B cell (primary cell): ENCODE results near the gene ERN2. TPM values are rescaled to one million over a fixed set of nuclear protein-coding genes. Genes with fewer than 3 reads are reported as not detected.
"Not testable (repeated sequence)": the region's sequence is repeated elsewhere in the genome, so short reads cannot be mapped to it uniquely, and the experiment has no call there.

Experiments
- ATAC-seq: fragments of 200-7000 bp; cut with Tn5 transposase; one replicate; pipeline ENCODE4 v1.10.0; 2021; ENCODE audit warnings: low read depth, mild to moderate bottlenecking, moderate number of reproducible peaks, moderate library complexity
- CTCF ChIA-PET: fragments of 350-600 bp; sonication (Branson Sonifier 250); formaldehyde crosslinking; loops from one replicate; lab custom pipeline; 2021; ENCODE audit warnings: antibody characterized with exemption, inconsistent platforms; lab: Charles Lee
- POLR2A ChIA-PET: fragments of 350-600 bp; sonication (Branson Sonifier 250); formaldehyde crosslinking; loops from one replicate; lab custom pipeline; 2021; ENCODE audit warnings: antibody characterized with exemption; lab: Charles Lee
- DNase-seq: peaks from one replicate; pipeline ENCODE4 v3.0.0; 2013
- H2AFZ ChIP-seq: 2 replicates; pipeline ENCODE4 v1.6.1; 2012; ENCODE audit warnings: mild to moderate bottlenecking, low read depth, low read length; ENCODE audit not compliant: insufficient read depth, poor library complexity, severe bottlenecking
- H3K27ac ChIP-seq, 2 donors: 1 replicate in 1 of 2; 2 replicates in 1 of 2; pipeline ENCODE4 v1.5.1; 2012 to 2013; ENCODE audit warnings: low read length in 2 of 2, mild to moderate bottlenecking in 2 of 2, moderate library complexity in 1 of 2
- H3K27me3 ChIP-seq, 4 experiments: fragments of 200-600 bp in 1 of 4; sonication (generic) in 1 of 4; replicated peaks in 1 of 4; 1 replicate in 2 of 4; 2 replicates in 2 of 4; pipeline versions ENCODE4 v1.6.1 to v1.7.0; 2013 to 2016; ENCODE audit warnings: low read length in 3 of 4, mild to moderate bottlenecking in 2 of 4, mixed read lengths in 1 of 4, moderate library complexity in 1 of 4; ENCODE audit not compliant: insufficient read depth in 4 of 4, control insufficient read depth in 3 of 4; ENCODE audit errors: control extremely low read depth in 1 of 4
- H3K36me3 ChIP-seq, 2 experiments: replicated peaks in 1 of 2; 1 replicate in 1 of 2; 2 replicates in 1 of 2; pipeline versions ENCODE4 v1.6.1 to v1.7.1; 2013; ENCODE audit warnings: low read length in 1 of 2; ENCODE audit not compliant: insufficient read depth in 2 of 2, control insufficient read depth in 1 of 2; ENCODE audit errors: control extremely low read depth in 1 of 2, extremely low read depth in 1 of 2
- H3K4me1 ChIP-seq, 2 donors: fragments of 200-600 bp in 1 of 2; sonication (generic) in 1 of 2; 1 replicate in 1 of 2; 2 replicates in 1 of 2; pipeline versions ENCODE4 v1.5.1 to v1.6.1; 2013 to 2017; ENCODE audit warnings: low read length in 2 of 2; ENCODE audit not compliant: control insufficient read depth in 2 of 2, insufficient read depth in 2 of 2
- H3K4me2 ChIP-seq: replicated peaks from 2 replicates; pipeline ENCODE3; 2012; ENCODE audit warnings: mild to moderate bottlenecking, low read depth, low read length; ENCODE audit not compliant: poor library complexity, severe bottlenecking
- H3K4me3 ChIP-seq, 5 experiments: fragments of 200-600 bp in 1 of 5; sonication (generic) in 1 of 5; 1 replicate in 3 of 5; 2 replicates in 2 of 5; pipeline versions ENCODE4 v1.5.1 to v1.7.0; 2011 to 2016; ENCODE audit warnings: low read length in 4 of 5, mild to moderate bottlenecking in 4 of 5, low read depth in 2 of 5, control low read depth in 1 of 5, moderate library complexity in 1 of 5; ENCODE audit not compliant: insufficient read depth in 1 of 5; ENCODE audit errors: control extremely low read depth in 1 of 5, extremely low read depth in 1 of 5
- H3K79me2 ChIP-seq: fragments of 200-600 bp; sonication (generic); one replicate; pipeline ENCODE4 v1.6.0; 2016; ENCODE audit warnings: low read length; ENCODE audit not compliant: control insufficient read depth, insufficient read depth
- H3K9ac ChIP-seq: fragments of 200-600 bp; sonication (generic); 2 replicates; pipeline ENCODE4 v1.6.1; 2017; ENCODE audit warnings: mild to moderate bottlenecking, low read length, moderate library complexity
- H3K9me3 ChIP-seq, 3 donors: one replicate each; pipeline versions ENCODE4 v1.6.1 to v1.7.1; 2013; ENCODE audit warnings: low read length in 2 of 3; ENCODE audit not compliant: control insufficient read depth in 2 of 3, insufficient read depth in 1 of 3; ENCODE audit errors: control extremely low read depth in 1 of 3
- H4K20me1 ChIP-seq: 2 replicates; pipeline ENCODE4 v1.6.0; 2012; ENCODE audit warnings: mild to moderate bottlenecking, low read length; ENCODE audit not compliant: insufficient read depth, control insufficient read depth, poor library complexity, severe bottlenecking
- H3K27ac Mint-ChIP-seq: one replicate; pipeline ENCODE4 v1.8.0; 2021; ENCODE audit warnings: mixed read lengths
- H3K27me3 Mint-ChIP-seq: one replicate; pipeline ENCODE4 v1.8.0; 2021; ENCODE audit warnings: mixed read lengths
- H3K4me1 Mint-ChIP-seq: one replicate; pipeline ENCODE4 v1.8.0; 2021; ENCODE audit warnings: mixed read lengths
- H3K4me3 Mint-ChIP-seq: one replicate; pipeline ENCODE4 v1.8.0; 2021; ENCODE audit warnings: mixed read lengths
- H3K9me3 Mint-ChIP-seq: one replicate; pipeline ENCODE4 v1.8.0; 2022; ENCODE audit warnings: mixed read lengths; ENCODE audit not compliant: insufficient read depth
- CTCF ChIP-seq: fragments of 200-600 bp; IDR thresholded peaks from one replicate; pipeline ENCODE4 v1.8.0; 2022; ENCODE audit warnings: antibody characterized with exemption, mild to moderate bottlenecking
- EZH2 ChIP-seq: IDR thresholded peaks from 2 replicates; pipeline ENCODE4 v1.6.1; 2012; ENCODE audit warnings: borderline replicate concordance, low read depth, mild to moderate bottlenecking, moderate library complexity, low read length; ENCODE audit not compliant: insufficient read depth, poor library complexity, severe bottlenecking
- WGBS: methylation state at CpG from one replicate; pipeline ENCODE4 v1.1.5; 2013; ENCODE audit warnings: missing lambda C conversion rate; ENCODE audit not compliant: insufficient coverage; 5-methylcytosine and 5-hydroxymethylcytosine counted together
- intact Hi-C: fragments of 100-400 bp; cut with micrococcal nuclease; formaldehyde crosslinking; loops from one replicate; pipeline ENCODE4 v1.10.0; 2022
- polyA plus RNA-seq: library from polyadenylated mRNA; depleted of rRNA; stranded (reverse); fragments of >200 nt; gene quantifications from 2 replicates; pipeline ENCODE4 v1.2.3, GENCODE V29; 2012
- total RNA-seq, 2 donors: library from RNA; stranded (reverse); fragments of 120-200 nt in 1 of 2; gene quantifications; 1 replicate in 1 of 2; 2 replicates in 1 of 2; pipeline versions ENCODE4 v1.2.3 to v1.2.4, GENCODE V29; 2013 to 2022

The ERN2 gene
- total and polyA plus RNA-seq, 2 donors (not counting 1 experiment from before 2014, with no cell fraction given) = not detected

DNA sequence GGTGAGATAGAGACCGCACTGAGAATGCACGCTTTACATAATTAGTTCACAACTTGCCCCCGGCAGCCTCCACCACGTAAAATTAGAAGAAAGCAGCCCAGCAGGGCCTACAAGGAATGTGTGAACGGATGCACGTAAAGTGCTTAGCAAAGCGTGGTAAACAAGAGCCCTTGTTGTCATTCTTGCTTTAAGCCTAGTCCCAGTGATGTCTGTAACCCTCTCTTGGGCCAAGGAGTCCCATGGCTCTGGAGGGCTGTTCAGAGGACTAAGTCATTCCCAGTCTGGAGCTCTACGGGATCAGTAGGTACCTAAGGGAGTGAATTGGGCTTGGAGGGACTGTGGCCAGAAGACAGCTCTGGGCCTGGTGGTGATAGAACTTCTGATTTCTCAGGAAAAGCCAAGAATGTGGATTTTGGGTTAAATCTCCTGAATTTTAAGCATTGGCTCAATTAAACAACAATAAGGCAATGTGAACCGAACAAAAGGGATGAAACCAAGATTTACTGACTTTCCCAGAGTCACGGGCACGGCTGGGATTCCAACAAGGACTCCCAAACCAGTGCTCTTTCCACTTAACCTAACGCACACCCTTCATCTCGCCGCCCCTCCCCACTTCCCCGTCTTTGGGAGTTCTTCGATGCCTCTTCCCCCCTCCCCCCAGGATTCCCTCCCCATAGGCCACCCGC is 41.0 kb upstream of the ERN2 start:
- 55% methylated on average over 17 of the region's 17 CpGs for WGBS
- Histone ChIP-seq H2AFZ (peak overlapping the region; percentile 56), H3K9me3 (peaks cover 0 to 4% (median 0%) of the 10 kb centered on the region in 3 donors), H3K4me2 (peak overlapping the region; percentile 73), H3K4me1 (peaks cover 12 to 16% of the 10 kb centered on the region in 2 donors), H3K36me3 (no peaks in the 10 kb centered on the region), H3K79me2 (no peaks in the 10 kb centered on the region), H3K27me3 (peaks cover 0 to 56% (median 26%) of the 10 kb centered on the region in 4 experiments), H3K4me3 (peak overlapping the region in 2 of 5 experiments; percentile 32 to 57), H3K9ac (peak overlapping the region; percentile 44), H3K27ac (no peak overlapping the region), H4K20me1 (no peaks in the 10 kb centered on the region)
- no peak overlapping the region for H3K27ac Mint-ChIP-seq
- H3K9me3 Mint-ChIP-seq = no peaks in the 10 kb centered on the region
- POLR2A ChIA-PET = no interaction called here
- no peak for ATAC-seq
- peak overlapping the region; percentile 34 for H3K4me3 Mint-ChIP-seq
- DNase-seq = no peak
- peaks cover 58% of the 10 kb centered on the region for H3K27me3 Mint-ChIP-seq
- intact Hi-C loops = no loop called here
- TF ChIP-seq CTCF (no peak), EZH2 (no peak)
- CTCF ChIA-PET = interaction anchor here (0.8 kb wide), 1 partner anchor 751 kb away, joined by 3 read pairs; no protein-coding TSS in a partner anchor
- peaks cover 3% of the 10 kb centered on the region for H3K4me1 Mint-ChIP-seq

DNA sequence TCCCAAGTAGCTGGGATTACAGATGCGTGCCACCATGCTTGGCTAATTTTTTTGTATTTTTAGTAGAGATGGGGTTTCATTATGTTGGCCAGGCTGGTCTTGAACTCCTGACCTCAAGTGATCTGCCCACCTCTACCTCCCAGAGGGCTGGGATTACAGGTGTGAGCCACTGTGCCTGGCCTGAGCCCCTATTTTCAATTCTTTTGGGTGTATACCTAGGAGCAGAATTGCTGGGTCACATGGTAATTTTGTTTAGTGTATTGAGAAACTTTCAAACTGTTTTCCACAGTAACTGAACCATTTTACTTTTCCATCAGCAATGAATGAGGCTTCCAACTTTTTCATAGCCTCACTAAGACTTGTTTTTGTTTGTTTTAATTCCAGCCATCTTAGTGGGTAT is 38.0 kb upstream of the ERN2 start:
- Histone ChIP-seq H3K27me3 (peaks cover 0 to 33% (median 16%) of the 10 kb centered on the region in 4 experiments), H3K4me1 (peaks cover 12 to 16% of the 10 kb centered on the region in 2 donors)
- ATAC-seq, H3K9me3 ChIP-seq, H3K9me3 Mint-ChIP-seq, H3K27ac Mint-ChIP-seq, intact Hi-C loops, H3K4me3 Mint-ChIP-seq, H3K79me2 ChIP-seq, H3K4me1 Mint-ChIP-seq, H3K36me3 ChIP-seq, H4K20me1 ChIP-seq, H3K27ac ChIP-seq, H3K4me3 ChIP-seq, CTCF ChIA-PET, H3K4me2 ChIP-seq, H3K9ac ChIP-seq, POLR2A ChIA-PET, DNase-seq, H2AFZ ChIP-seq: not testable (repeated sequence)
- peaks cover 40% of the 10 kb centered on the region for H3K27me3 Mint-ChIP-seq
- WGBS = no CpG with 5 or more reads among the region's 1 CpG
